ENCODE measurements around the gene CERS6.
A peak's percentile ranks its signal among the peaks of the same experiment; 100 is the strongest.

CERS6 gene

DNA sequence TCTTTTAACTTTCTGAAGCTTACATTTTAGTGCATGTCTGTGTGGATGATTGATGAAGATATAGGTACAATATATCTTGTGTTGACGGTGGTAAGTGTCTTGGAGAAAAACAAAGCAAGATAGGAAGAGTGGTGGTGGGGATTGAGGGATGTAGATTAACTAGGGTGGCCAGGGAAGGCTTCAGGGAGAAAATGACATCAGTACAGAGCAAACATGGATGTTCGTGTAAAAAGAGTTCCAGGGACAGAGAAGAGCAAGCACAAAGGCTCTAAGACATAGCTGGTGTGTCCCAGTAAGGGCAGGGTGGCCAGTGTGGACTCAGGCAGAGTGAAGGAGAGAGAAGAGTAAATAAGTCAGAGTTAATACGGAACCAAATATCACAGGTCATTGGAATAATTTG is 2.7 kb upstream of the CERS6 start:
- TF ChIP-seq, protein P1, sequence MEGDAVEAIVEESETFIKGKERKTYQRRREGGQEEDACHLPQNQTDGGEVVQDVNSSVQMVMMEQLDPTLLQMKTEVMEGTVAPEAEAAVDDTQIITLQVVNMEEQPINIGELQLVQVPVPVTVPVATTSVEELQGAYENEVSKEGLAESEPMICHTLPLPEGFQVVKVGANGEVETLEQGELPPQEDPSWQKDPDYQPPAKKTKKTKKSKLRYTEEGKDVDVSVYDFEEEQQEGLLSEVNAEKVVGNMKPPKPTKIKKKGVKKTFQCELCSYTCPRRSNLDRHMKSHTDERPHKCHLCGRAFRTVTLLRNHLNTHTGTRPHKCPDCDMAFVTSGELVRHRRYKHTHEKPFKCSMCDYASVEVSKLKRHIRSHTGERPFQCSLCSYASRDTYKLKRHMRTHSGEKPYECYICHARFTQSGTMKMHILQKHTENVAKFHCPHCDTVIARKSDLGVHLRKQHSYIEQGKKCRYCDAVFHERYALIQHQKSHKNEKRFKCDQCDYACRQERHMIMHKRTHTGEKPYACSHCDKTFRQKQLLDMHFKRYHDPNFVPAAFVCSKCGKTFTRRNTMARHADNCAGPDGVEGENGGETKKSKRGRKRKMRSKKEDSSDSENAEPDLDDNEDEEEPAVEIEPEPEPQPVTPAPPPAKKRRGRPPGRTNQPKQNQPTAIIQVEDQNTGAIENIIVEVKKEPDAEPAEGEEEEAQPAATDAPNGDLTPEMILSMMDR (IDR thresholded peaks at IDR 0.05; ENCODE audit: low read length, missing control alignments): no peak
- no peak overlapping the region for H3K4me3 ChIP-seq (replicated peaks; ENCODE audit: low read depth, low read length)
- DNase-seq (ENCODE audit: low read depth): no peak

DNA sequence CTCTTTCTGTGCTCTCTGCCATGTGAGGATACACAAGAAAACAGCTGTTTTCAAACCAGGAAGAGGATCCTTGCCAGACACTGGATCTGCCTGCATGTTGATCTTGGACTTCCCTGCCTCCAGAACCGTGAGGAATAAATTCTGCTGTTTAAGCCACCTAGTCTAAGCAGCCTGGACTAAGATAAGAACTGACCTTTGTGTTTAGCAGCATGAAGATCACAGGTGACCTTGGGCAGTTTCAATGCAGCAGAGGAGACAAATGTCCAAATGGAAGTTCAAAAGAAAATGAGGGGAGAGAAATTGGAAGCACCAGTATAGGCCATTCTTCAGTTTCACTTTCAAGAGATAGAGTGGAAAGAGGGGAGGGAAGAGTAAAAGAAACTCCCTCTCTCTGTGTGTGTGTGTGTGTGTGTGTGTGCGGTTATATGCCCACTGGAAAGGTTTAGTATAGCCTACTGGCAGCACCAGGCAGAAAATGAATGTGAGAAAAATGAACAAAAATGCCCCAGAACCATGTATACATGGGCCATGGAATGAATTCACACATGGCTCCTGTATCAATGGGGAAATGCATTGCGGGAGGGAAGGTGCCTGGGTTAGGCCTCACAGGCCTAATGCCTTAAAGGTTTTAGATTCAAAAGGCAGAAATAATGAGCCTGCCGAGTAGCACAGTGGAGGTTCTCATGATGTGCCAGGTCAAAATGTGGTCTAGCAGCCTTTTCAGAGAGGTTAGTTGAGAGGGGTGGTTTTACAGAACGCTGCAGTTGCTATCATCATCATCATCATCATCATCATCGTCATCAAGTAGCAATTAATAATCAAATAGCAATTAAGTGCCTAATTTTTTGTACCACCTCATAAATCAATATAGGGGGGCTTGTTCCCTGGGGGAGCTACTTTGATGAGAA is 1.1 kb upstream of the CERS6 start:
- DNase-seq (ENCODE audit: low read depth): no peak
- peak overlapping the region; percentile 68 for H3K4me3 ChIP-seq (replicated peaks; ENCODE audit: low read depth, low read length)
- TF ChIP-seq, protein P1 (IDR thresholded peaks at IDR 0.05; ENCODE audit: low read length, missing control alignments): no peak

DNA sequence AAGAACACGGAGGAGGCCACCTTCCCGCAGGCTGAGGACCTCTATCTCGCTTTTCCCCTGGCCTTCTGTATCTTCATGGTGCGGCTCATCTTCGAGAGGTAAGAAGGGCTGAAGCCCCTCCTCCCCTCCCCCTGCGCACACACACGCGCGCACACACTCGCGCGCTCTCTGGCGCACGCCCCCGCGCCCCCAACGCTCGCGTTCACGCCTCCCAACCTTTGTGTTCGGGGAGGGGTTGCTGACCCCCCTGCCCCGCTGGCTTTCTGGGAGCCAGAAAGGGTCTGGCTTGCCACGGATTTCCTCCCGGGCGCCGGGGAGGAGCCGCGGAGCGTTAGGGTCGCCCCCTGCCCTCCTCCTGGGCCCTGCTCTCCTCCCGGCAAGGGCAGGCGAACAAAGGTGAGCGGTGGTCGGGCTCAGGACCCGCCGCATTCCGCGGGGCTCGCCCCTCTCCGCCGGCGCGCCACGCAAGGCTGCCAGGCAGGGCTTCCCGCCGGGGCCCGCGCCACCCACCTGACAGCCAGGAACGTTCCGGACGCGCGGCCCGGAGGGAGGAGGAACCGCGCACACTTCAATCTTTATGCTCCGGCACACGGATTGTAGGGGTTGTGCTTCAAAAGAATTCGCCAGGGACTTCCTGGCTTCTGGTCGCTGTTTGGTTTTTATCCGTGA is 583 bp downstream of the CERS6 start:
- TF ChIP-seq, protein P1 (IDR thresholded peaks at IDR 0.05; ENCODE audit: low read length, missing control alignments): no peak
- DNase-seq (ENCODE audit: low read depth): peak; percentile 26
- H3K4me3 ChIP-seq (replicated peaks; ENCODE audit: low read depth, low read length): peak overlapping the region; percentile 68

DNA sequence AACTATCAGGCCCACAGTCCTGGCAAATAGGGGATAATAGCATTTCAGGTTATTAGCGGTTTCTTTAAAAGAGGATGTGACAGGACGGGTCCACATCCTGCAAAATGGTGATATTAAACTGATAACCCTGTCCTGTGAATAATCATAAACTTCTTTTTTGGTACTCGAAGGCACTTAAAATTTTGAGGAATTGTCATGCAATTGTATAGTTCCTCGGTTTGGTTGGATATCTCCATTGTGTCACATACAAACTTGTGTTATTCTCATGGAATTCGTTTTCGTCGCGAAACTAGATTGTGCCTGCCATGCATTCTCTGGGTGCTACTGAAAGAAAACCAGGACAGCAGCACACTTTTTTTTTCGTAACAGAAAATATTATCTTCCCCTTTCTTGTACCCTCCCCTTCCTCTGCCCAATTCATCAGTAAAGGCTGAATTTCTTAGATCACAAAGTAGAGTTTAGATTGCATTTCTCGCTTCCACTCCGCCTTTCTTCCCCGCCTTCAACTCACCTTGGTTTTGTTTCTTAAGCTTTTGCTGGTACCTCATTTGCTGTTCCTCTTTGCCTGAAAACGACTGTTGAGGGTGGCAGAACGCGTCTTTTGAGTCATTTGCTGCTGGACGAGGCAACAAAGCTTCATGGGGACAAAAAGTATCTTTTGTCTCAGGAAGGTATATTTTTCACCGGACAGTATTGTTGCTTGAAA is 1.3 kb downstream of the CERS6 start:
- no peak for DNase-seq (ENCODE audit: low read depth)
- H3K4me3 ChIP-seq (replicated peaks; ENCODE audit: low read depth, low read length): peak overlapping the region; percentile 68
- TF ChIP-seq, protein P1 (IDR thresholded peaks at IDR 0.05; ENCODE audit: low read length, missing control alignments): no peak

DNA sequence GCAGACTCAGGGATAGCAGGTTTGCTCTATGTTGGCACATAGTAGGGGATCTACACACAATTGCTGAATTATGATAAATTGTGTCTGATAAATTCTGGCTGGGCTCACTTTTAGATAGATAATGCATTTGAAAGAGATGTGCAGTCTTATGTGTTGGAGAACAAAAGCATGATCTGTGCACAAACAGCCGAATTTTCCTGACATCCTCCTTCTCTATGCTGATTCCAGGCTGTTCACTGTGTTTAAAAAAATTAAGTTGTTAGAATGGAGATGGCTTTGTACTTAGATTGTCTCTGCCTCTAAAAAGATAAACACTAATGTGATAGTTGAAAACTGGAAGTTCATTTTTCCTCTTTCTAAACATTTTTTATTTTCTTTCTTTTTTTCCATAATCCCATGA is 2.1 kb downstream of the CERS6 start:
- peak overlapping the region; percentile 68 for H3K4me3 ChIP-seq (replicated peaks; ENCODE audit: low read depth, low read length)
- TF ChIP-seq, protein P1 (IDR thresholded peaks at IDR 0.05; ENCODE audit: low read length, missing control alignments): no peak
- DNase-seq (ENCODE audit: low read depth): no peak

DNA sequence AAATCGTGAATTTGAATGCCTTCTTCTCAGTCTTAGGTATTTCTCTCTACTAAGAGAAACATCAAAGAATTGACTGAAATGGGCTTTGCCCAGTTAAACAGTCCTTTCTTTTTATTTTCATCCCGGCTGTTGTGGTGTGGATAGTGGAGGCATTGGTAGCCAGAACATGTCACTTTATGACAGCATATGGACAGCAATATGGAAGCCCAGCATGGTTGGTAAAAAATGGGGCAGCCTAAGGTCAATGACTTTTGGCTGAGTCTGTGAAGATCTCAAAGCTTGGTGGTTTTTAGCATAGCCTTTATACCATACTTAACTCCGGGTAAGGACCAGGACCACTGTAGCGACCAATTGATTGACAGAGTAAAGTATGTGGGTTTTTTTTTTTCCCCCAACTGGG is 3.2 kb downstream of the CERS6 start:
- DNase-seq (ENCODE audit: low read depth): no peak
- TF ChIP-seq, protein P1 (IDR thresholded peaks at IDR 0.05; ENCODE audit: low read length, missing control alignments): no peak
- H3K4me3 ChIP-seq (replicated peaks; ENCODE audit: low read depth, low read length): no peak overlapping the region
